GM19468 (cell line): ENCODE results near the gene CSGALNACT2.

ENCODE experiments used
- ATAC-seq: cut with Tn5 transposase; IDR thresholded peaks from one replicate; pipeline ENCODE4 v1.9.1; 2021; ENCODE audit warnings: mild to moderate bottlenecking, moderate library complexity, moderate number of reproducible peaks; ENCODE audit not compliant: unreplicated experiment; ENCODE audit errors: extremely low read depth

Gene CSGALNACT2

DNA sequence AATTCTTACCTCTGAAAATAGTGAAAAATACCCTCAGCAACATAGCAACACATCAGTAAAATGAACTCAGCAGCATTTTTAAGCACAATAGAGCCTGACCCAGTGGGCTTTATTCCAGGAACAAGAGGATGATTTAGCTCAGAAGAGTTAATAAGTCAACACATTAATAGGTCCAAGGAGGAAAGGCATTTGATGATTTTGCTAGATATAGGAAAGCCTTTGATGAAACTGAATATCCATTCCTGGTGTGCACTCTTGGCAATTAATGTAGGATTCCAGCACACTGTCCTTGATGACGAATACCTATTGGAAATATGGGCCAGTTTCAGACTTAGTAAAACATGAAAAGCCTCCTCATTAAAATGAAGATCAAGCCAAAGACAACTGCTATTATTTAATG lies 86.1 kb downstream of the CSGALNACT2 start:
- ATAC-seq = no peak

GRCh38 chr10:43225004-43225786 lies 87.0 kb downstream of the CSGALNACT2 start:
- no peak for ATAC-seq

- no peak for ATAC-seq
These were observed 87.5 kb downstream of the CSGALNACT2 start for GRCh38 chr10:43225787-43226153.

- no peak for ATAC-seq
These were observed 88.2 kb downstream of the CSGALNACT2 start for GRCh38 chr10:43226441-43226840.

DNA sequence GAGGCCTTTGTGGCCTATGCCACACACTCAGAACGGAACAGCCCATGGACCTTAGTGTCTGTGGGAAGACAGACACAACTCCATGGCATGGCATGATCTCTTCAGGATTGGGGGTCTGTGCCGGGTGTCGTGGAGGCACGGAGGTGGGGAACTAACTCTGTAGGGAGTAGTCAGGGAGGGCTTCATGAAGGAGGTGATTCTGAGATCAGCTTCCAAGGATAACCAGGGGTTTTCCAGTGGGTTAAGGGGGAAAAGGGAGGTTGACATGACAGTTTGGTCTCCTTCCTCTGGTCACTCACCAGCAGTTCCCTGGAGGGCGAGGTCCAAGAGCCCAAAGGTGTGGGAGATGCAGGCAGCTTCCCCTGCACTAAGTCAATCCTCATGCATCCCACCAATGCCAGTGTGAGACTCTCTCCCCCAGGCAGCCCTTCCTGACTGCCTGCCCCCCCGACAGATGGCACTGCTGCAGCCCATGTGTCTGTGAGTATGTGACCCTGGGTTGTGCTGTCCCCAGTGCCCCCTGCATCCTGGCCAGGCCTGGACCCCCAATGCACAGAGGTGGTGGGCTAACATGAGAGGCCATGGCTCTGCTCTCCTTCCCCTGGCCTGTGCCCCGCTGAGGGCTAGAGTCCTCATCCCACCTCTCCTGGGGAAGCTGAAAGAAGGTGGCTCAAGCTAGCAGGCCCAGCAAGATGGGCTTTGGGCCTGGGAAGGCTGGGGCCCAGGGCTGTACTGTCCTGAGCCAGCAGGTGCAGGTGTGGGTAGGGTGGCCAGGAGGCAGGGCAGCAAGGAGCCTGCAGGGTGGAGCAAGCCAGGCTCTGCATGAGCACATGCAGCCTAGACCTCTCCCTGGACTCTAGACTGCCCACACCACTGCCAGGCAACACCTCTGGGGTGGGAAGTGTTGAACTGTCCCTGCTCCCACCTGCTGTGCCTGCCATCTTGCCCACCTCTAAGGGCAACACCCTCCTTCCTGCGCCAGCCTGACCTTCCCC lies 88.9 kb downstream of the CSGALNACT2 start:
- ATAC-seq = no peak

DNA sequence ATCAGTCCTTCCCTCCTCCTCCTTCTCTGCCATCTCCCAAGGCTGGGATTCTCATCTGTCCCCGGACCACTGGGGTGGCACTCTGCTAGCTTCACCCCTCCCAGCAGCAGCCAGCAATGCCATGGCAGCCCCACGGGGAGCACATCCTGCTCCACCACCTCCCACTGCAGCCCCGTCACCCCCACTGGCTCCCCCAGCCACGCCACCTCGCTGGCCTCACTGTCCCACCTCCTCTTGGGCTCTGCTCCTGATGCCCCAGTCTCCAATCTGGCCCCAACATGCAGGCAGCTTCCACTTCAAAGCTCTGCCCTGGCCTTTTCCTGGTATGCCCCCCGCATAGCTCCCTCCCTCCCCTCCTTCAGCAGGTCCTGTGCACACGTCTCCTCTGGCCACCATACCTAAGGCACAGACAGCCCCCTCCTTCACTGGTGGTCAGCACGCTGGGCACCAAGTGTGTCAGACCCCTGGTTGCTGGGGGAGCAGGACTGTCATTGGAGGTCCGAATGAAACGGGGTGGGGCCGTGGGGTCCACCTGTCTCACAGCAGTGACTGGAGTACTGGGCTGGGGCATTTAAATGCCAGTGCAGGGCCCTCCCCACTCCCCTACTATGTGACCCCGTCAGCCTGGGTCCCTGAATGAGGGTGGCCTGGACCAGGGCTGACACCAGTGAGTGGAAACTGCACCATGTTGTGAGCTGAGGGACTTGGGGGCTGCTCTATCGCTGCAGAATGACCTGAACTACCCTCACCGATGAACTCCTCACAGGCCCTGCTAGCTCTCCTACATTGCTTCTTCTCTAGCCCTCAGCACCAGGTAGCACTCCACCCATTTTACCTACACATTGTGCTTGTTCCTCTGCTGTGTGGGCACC lies 89.9 kb downstream of the CSGALNACT2 start:
- no peak for ATAC-seq

GRCh38 chr10:43228783-43229207 lies 90.5 kb downstream of the CSGALNACT2 start:
- ATAC-seq = no peak

DNA sequence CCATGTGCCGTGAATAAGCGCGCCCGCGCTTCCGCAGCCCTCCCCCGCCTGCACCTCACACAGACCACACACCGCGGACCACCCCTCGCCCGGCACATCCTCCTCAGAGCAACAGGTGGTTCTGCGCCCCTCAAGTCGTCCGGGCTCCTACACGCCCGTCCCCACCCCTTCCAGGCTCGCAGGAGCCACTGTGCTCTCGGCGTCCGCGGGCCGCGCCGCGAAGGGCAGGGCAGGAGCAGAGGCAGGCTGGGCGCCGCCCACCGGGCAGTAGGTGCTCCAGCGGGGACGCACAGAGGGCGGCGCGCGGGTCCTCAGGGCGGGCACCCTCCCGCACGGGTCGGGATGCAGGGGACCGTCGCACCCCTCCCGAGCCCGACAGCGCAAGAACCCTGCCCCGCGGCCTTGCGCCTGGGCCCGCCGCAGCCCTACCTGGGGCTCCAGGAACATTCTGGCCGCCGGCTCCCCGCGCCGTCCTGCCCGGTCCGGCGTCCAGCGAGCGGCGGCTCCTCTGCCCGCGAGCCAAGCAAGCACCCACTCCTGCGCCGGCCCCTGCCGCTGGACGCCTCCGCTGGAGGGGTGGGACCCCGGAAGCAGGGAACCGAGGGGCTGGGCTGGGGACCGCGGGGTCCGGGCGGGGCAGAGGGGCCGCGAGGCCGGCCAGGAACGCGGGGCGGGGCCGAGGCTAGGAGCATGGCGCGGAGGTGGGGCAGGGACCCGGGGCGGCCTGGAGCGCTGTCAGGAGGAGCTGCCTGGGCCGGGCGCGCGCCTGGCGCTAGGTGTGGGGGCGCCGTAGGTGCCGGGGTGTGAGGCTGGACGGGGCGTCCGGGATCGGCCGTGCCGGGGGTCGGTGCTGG lies 91.2 kb downstream of the CSGALNACT2 start:
- ATAC-seq = no peak

GRCh38 chr10:43230101-43230908 lies 92.1 kb downstream of the CSGALNACT2 start:
- ATAC-seq = no peak

DNA sequence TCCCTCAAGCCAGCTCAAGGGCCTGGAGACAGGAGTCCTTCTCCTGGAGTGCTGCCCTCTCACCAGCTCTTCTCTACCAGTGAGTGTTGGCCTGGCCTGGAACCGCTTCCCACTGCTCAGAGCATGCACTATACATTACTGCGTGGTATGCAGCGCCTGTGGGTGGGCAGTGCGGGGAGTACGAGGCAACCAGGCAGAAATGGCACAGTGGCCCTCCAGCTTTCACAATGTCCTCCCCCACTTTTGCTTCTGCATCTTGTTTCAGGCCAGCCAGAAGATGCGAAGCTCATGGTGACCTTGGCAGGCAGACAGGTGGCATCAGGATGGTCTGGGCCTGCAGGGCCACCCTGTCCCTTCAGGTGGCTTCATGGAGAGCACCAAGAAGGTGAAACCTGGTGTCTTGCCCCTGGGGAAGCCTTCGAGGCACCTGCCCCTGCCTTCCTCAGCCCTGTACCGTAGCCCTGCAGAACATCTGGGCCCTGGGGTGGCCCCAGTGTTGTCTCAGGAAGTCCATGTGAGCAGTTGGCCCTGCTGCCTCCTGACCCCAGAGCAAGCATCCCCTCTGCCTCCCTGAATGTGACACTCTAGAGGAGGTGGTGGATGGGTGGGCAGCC lies 92.8 kb downstream of the CSGALNACT2 start:
- ATAC-seq = no peak

DNA sequence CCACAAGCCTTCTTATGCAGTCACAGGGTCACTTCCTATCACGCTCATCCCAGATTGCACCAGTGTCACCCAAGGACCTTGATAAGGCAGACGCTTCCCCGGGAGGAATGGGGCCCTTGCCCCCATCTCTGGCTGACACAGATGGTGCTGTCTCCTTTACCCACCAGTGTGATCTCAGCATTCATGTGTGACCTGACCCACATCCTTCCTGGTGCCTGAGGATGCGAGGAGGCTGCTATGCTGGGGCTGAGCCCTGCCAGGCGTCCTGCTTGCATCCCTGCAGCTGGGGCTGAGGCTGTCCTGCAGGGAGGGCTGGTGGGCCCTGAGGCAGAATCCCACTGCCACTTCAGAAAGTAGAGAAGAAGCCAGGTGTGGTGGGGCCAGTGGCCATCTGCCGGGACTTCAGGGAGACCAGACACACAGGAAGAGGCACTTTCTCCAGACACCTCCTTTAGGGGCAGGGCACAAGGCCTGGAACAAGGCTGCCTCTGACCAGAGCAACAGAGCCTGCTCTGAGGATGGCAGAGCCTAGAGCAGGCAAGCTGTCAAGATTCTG lies 93.4 kb downstream of the CSGALNACT2 start:
- ATAC-seq = no peak

DNA sequence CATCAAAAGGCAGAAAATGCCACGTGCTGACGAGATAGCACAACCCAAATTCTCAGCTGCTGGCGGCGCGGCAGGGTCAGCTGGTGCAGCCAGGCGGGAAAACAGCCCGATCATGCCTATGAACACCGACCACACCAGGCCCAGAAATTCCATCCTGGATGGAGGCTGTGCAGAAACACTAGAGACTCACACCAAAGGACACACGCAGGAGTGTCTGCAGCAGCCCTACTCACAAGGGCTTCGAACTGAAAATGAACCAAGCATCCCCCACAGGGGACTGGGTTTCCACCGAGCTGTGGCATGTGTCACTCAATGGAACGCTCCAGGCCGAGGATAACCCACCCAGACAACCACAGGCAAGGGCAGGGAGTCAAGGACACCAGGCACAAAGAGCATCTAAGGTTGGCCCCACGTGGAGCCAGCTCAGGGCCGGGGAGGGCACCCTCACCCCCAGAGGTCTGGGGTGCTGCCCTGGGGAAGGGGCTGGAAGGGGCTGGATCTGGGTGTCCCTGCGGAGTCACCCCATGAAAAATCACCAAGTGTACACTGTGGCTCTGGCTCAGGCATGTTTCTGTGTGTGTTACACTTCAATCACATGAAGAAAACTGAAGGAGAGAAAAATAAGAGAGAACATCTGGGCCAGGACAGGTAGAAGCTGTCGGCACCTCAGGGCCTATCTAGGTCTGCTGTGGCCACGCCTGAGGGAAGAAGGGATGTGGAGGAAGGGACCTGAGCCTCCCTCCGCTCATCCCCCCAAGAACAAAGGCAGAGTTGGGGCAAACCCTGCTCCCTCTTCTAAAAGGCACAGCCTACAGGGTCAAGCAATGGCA lies 95.6 kb downstream of the CSGALNACT2 start:
- no peak for ATAC-seq

- no peak for ATAC-seq
These were observed 96.3 kb downstream of the CSGALNACT2 start for GRCh38 chr10:43234471-43235041.
